Measurements from ENCODE around the gene IRF2BP2.
"Not testable (repeated sequence)": the region's sequence is repeated elsewhere in the genome, so short reads cannot be mapped to it uniquely, and the experiment has no call there.

Gene IRF2BP2

DNA sequence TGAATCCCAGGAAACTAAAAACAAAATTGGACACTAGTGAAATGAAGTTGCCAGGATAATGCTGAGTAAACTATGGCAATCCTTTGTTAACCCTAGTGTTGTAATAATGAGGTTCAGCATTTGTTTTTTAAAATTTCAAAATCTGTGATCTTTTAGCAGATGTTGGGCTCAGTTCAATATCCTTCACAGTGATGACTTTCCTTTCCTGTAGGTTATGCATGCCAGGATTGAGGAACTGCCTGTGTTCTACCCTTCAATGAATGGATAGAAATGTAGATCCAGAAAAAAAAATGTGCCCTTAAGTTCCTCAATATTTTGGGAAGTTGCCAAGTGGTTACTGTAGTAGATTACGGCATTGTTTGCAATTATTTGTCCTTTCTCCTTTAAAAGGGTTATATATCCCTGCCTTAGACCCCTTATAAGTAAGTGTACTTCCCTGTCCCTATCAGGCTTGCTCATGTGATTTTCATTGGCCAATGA lies 35.5 kb upstream of the IRF2BP2 start:
- ATAC-seq (replicated peaks; ENCODE audit: extremely low read depth, poor library complexity, severe bottlenecking) (no peak), DNase-seq (ENCODE audit: low spot score in 2 of 2) (no peak)
- Mint-ChIP-seq H3K27me3 (no peaks in the 10 kb centered on the region), H3K4me3 (no peak overlapping the region), H3K4me1 (no peaks in the 10 kb centered on the region), H3K36me3 (ENCODE audit: insufficient read depth) (peaks cover 1% of the 10 kb centered on the region), H3K9me3 (no peaks in the 10 kb centered on the region), H3K27ac (ENCODE audit: low read depth) (no peak overlapping the region)

DNA sequence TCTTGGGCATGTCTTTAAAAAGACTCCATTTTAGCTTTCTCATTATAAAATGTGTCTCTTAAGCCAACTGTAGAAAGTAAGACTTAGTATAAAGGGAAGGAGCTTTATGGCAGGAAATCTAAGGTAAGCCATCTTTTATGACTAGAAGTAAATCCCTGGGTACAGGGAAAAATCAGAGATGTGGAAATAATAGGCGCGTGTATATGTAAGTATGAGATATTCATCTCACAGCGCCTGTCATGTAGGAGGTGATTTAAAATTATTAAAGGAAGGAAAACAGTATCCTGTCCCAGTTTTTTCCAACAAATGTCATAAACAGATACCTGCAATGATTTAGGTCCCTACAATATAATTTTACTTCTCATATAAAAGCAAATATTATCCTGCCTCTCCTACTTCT lies 35.0 kb upstream of the IRF2BP2 start:
- no peak overlapping the region for H3K4me3 Mint-ChIP-seq
- no peak overlapping the region for H3K27ac Mint-ChIP-seq (ENCODE audit: low read depth)
- no peaks in the 10 kb centered on the region for H3K4me1 Mint-ChIP-seq
- DNase-seq (ENCODE audit: low spot score in 2 of 2) (no peak), ATAC-seq (replicated peaks; ENCODE audit: extremely low read depth, poor library complexity, severe bottlenecking) (no peak)
- peaks cover 1% of the 10 kb centered on the region for H3K36me3 Mint-ChIP-seq (ENCODE audit: insufficient read depth)
- H3K9me3 Mint-ChIP-seq: no peaks in the 10 kb centered on the region
- no peaks in the 10 kb centered on the region for H3K27me3 Mint-ChIP-seq

DNA sequence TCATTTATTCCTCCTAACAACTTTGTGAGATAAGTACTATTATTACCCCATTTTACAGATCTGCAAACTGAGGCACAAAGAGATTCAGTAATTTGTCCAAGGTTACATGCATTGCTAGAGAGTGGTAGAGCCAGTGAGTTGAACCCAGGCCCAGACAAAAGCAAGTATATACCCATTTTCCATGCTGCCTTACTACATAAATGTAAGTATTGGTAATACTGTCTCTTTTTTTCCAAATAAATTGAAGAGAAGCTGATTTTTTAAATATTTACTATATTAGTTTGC lies 33.8 kb upstream of the IRF2BP2 start:
- DNase-seq (ENCODE audit: low spot score in 2 of 2) (no peak), ATAC-seq (replicated peaks; ENCODE audit: extremely low read depth, poor library complexity, severe bottlenecking) (no peak)
- H3K36me3 Mint-ChIP-seq (ENCODE audit: insufficient read depth): peaks cover 1% of the 10 kb centered on the region
- no peaks in the 10 kb centered on the region for H3K4me1 Mint-ChIP-seq
- no peak overlapping the region for H3K4me3 Mint-ChIP-seq
- no peaks in the 10 kb centered on the region for H3K27me3 Mint-ChIP-seq
- H3K27ac Mint-ChIP-seq (ENCODE audit: low read depth): no peak overlapping the region
- no peaks in the 10 kb centered on the region for H3K9me3 Mint-ChIP-seq

DNA sequence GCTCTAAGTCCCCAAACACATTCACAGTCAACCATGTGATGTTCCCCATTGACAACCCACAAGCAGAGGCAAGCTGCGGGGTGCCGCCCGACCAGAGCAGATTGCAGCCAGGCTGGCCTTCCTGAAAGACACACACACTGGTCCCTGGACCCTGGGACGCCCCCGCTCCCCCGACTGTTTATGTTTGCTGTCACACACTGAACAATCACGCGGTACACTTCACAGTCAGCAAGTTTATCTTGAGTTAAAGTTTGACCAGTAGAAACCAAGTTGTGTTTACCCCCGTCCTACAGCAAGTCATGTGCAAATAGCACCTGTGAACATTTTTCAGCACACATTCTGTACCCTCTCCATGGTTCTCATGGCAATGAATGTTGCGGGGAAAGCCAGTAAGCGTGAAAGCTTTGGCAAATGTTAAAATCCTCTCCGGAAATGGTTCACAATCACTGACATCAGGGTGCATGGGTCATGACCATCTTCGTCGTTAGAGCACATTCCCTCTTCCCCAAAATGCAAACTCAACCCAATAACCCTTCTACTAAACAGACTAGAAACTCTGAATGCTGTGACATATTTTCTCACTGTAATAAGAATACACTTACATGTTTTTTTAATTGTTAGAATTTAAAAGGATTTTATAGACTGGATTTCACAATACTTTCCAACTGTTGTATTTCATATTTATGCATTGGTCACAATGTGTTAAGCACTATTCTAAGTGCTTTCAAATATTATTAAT lies 33.3 kb upstream of the IRF2BP2 start:
- no peak overlapping the region for H3K27ac Mint-ChIP-seq (ENCODE audit: low read depth)
- H3K4me1 Mint-ChIP-seq: no peaks in the 10 kb centered on the region
- DNase-seq (ENCODE audit: low spot score in 2 of 2) (no peak), ATAC-seq (replicated peaks; ENCODE audit: extremely low read depth, poor library complexity, severe bottlenecking) (no peak)
- no peak overlapping the region for H3K4me3 Mint-ChIP-seq
- H3K9me3 Mint-ChIP-seq: no peaks in the 10 kb centered on the region
- H3K27me3 Mint-ChIP-seq: no peaks in the 10 kb centered on the region
- H3K36me3 Mint-ChIP-seq (ENCODE audit: insufficient read depth): peaks cover 1% of the 10 kb centered on the region

DNA sequence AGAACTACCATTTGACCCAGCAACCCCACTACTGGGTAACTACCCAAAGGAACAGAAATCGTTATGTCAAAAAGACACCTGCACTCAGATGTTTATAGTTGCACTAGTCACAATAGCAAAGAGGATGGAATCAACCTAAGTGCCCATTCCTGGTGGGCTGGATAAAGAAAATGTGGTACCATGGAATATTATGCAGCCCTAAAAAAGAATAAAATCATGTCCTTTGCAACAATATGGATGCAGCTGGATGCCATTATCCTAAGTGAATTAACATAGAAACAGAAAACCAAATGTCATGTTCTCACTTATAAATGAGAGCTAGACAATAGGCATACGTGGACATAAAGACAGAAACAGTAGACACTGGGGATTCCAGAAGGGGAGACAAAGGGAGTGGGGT lies 32.5 kb upstream of the IRF2BP2 start:
- no peaks in the 10 kb centered on the region for H3K27me3 Mint-ChIP-seq
- ATAC-seq (replicated peaks; ENCODE audit: extremely low read depth, poor library complexity, severe bottlenecking) (no peak), DNase-seq (ENCODE audit: low spot score in 2 of 2) (no peak)
- H3K9me3 Mint-ChIP-seq: no peaks in the 10 kb centered on the region
- H3K36me3 Mint-ChIP-seq (ENCODE audit: insufficient read depth): peaks cover 1% of the 10 kb centered on the region
- H3K4me3 Mint-ChIP-seq: no peak overlapping the region
- no peak overlapping the region for H3K27ac Mint-ChIP-seq (ENCODE audit: low read depth)
- H3K4me1 Mint-ChIP-seq: no peaks in the 10 kb centered on the region

DNA sequence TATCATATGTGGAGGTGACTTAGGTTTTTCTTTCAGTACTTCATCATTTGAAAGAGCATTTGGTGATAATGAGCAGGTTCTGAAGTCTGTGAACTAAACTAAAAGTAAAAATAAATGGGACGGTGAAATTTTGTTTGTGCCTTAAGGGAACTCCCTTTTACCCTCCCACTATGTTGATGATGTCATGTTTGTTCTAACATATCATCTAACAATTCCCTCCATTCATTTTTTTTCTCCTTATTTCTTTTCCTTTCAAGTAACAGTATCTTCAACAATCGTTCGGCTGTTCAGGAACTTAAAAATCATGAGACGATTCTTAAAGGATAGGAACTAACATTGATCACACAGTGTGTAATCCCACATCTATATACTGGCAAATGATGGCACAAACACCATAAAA lies 30.0 kb upstream of the IRF2BP2 start:
- no peaks in the 10 kb centered on the region for H3K4me1 Mint-ChIP-seq
- no peaks in the 10 kb centered on the region for H3K9me3 Mint-ChIP-seq
- no peaks in the 10 kb centered on the region for H3K27me3 Mint-ChIP-seq
- no peak overlapping the region for H3K4me3 Mint-ChIP-seq
- no peaks in the 10 kb centered on the region for H3K36me3 Mint-ChIP-seq (ENCODE audit: insufficient read depth)
- DNase-seq (ENCODE audit: low spot score in 2 of 2) (no peak), ATAC-seq (replicated peaks; ENCODE audit: extremely low read depth, poor library complexity, severe bottlenecking) (no peak)
- H3K27ac Mint-ChIP-seq (ENCODE audit: low read depth): no peak overlapping the region

DNA sequence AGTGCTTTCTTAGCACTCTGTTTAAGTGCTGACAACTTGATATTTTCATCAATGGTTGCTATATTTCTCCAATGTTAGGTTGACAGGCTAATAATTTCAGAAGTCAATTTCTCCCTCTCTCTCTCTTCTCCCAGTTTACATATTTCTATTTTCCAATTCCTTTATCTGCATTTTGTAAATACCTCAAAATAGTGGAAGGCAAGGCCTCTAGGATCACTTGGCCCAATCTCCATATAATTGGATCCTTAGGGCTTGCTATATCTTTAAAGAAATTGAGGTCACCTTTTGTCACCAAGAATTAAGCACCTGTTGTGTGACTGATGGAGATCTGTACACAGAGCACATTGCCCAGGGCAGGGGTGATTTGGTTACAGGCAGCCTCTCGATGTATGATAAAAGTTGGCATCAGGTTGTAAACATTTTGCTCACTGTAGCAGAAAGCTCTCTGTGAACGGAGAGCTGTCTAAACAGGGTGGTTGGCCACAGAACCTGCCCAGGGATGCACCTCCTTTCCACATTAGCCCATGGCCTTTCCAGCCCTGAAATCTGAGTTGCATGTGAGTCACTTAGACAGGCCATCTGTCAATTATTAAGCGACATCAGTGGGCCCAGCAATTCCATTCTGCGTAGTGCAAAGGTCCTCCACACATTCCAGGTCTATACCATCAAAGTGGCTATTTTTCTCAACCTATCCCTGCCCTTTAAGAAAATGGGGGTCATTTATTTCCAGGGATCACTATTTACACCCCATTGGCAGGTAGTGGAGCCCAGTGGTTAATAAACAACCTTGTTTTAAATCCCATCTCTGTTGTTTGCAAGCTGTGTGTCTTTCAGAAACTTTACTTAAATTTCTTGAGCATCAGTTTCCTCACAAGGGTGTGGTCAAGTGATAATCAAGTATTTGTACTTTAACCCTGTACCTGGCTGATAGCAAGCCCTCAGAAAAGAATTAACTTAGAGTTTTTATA lies 29.1 kb upstream of the IRF2BP2 start:
- Mint-ChIP-seq H3K4me1 (no peaks in the 10 kb centered on the region), H3K36me3 (ENCODE audit: insufficient read depth) (no peaks in the 10 kb centered on the region), H3K4me3 (no peak overlapping the region), H3K9me3 (no peaks in the 10 kb centered on the region), H3K27ac (ENCODE audit: low read depth) (no peak overlapping the region), H3K27me3 (no peaks in the 10 kb centered on the region)
- DNase-seq (ENCODE audit: low spot score in 2 of 2) (no peak), ATAC-seq (replicated peaks; ENCODE audit: extremely low read depth, poor library complexity, severe bottlenecking) (no peak)

DNA sequence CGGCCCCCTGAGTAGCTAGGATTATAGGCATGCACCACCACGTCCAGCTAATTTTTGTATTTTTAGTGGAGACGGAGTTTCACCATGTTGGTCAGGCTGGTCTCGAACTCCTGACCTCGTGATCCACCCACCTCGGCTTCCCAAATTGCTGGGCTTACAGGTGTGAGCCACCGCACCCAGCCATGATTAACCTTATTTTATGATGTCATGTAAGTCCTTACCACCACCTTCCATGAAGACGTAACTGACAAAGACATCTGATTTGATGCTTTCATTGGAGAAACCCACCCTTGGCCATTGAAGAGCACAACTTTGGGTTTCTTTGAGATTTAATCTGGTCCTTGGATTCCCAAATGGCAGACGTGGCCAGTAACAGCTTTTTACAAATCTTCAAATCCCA lies 24.9 kb upstream of the IRF2BP2 start:
- H3K27ac Mint-ChIP-seq (ENCODE audit: low read depth); H3K4me1 Mint-ChIP-seq; H3K27me3 Mint-ChIP-seq; H3K4me3 Mint-ChIP-seq; H3K36me3 Mint-ChIP-seq (ENCODE audit: insufficient read depth); ATAC-seq (replicated peaks; ENCODE audit: extremely low read depth, poor library complexity, severe bottlenecking); DNase-seq (ENCODE audit: low spot score in 2 of 2); H3K9me3 Mint-ChIP-seq: not testable (repeated sequence)

DNA sequence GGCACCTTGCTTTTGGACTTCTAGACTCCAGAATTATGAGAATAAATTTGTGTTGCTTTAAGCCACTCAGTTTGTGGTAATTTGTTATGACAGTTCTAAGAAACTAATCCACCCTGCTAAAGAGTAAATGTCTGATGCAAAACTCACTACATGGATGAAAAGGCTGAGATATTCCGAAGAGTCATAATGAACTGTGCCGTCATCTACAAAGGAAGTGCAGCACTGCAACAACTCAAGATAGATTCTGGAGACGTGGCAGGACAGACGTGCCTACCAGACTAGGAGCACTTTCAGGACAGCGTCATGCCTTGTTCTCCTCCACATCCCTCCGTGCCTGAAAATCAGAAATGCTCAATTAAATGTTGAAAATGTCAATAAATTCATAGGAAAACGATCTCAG lies 24.4 kb upstream of the IRF2BP2 start:
- Mint-ChIP-seq H3K4me3 (no peak overlapping the region), H3K27me3 (peaks cover 9% of the 10 kb centered on the region), H3K36me3 (ENCODE audit: insufficient read depth) (no peaks in the 10 kb centered on the region), H3K9me3 (no peaks in the 10 kb centered on the region), H3K27ac (ENCODE audit: low read depth) (no peak overlapping the region), H3K4me1 (no peaks in the 10 kb centered on the region)
- DNase-seq (ENCODE audit: low spot score in 2 of 2) (no peak), ATAC-seq (replicated peaks; ENCODE audit: extremely low read depth, poor library complexity, severe bottlenecking) (no peak)

DNA sequence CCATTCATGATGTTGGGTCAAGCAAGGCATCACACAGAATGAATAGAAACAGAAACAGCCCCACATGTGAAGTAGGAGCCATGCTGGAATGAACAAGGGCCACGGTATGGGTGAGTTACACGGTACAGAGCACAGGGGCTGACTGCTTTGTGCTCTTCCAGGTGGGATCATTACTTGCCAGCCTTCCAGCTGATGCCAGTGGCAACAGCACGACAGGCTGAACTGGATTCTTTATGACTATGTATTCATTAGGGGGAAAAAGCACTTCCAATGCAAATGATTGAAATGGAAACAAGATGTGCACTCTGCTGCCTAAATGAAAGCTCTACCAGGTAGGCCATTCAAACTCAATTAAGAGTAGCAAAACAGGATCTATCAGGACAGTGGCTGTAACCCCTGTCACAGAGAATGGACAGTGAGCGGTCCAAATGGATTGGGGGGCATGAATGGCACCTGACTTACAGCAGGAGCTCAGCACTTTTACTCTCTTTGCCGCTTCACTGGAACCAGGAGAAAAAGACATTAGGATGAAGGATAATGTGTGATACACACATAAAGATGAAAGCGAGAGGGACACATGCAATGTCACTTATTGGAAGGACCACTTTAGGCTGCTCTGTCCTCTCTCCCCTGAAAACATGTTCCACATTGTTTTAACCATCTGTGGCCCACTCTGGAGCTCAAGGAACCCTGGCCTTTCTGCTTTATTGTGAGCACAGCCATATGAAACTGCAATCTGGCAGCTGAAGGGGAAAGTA lies 23.4 kb upstream of the IRF2BP2 start:
- Mint-ChIP-seq H3K4me1 (no peaks in the 10 kb centered on the region), H3K36me3 (ENCODE audit: insufficient read depth) (no peaks in the 10 kb centered on the region), H3K4me3 (no peak overlapping the region), H3K27me3 (peaks cover 9% of the 10 kb centered on the region), H3K9me3 (no peaks in the 10 kb centered on the region), H3K27ac (ENCODE audit: low read depth) (no peak overlapping the region)
- no peak for ATAC-seq (replicated peaks; ENCODE audit: extremely low read depth, poor library complexity, severe bottlenecking)
- DNase-seq (ENCODE audit: low spot score in 2 of 2): no peak

DNA sequence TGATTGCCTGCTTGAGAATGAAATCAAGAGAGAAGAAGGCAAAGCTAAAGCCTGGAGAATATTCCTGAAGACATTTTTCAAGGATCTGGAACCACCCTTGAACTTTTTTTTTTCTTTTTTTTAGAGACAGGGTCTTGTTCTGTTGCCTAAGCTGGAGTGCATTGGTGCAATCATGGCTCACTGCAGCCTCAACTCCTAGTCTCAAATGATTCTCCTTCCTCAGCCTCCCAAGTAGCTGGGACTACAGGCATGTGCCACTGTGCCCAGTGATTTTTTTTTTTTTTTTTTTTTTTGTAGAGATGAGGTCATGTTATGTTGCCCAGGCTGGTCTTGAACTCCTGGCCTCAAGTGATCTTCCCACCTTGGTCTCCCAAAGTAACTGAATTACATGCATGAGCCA lies 22.2 kb upstream of the IRF2BP2 start:
- no peak overlapping the region for H3K4me3 Mint-ChIP-seq
- no peaks in the 10 kb centered on the region for H3K9me3 Mint-ChIP-seq
- ATAC-seq (replicated peaks; ENCODE audit: extremely low read depth, poor library complexity, severe bottlenecking) (no peak), DNase-seq (ENCODE audit: low spot score in 2 of 2) (no peak)
- H3K36me3 Mint-ChIP-seq (ENCODE audit: insufficient read depth): no peaks in the 10 kb centered on the region
- H3K4me1 Mint-ChIP-seq: no peaks in the 10 kb centered on the region
- H3K27ac Mint-ChIP-seq (ENCODE audit: low read depth): no peak overlapping the region
- H3K27me3 Mint-ChIP-seq: peaks cover 9% of the 10 kb centered on the region

DNA sequence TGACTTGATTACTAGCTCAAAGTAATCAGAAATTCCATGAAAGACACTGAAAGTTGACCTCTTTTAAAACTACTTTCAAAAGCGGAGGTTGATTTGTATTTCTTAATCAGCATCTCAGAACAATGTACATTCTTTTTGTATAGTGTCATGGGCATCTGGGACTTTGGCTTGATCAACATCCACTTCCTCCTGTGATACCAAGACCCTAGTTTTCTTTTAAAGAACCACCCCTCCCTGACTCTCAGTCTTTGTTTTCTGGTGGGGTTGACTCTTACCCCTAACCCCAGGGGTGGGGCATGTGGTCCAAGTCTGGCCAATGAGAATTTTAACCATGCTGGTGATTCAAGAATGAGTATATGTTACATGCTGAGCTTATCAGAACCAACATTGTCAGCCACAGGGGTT lies 21.7 kb upstream of the IRF2BP2 start:
- Mint-ChIP-seq H3K9me3 (no peaks in the 10 kb centered on the region), H3K4me1 (no peaks in the 10 kb centered on the region), H3K36me3 (ENCODE audit: insufficient read depth) (no peaks in the 10 kb centered on the region), H3K27me3 (peaks cover 9% of the 10 kb centered on the region), H3K27ac (ENCODE audit: low read depth) (no peak overlapping the region), H3K4me3 (no peak overlapping the region)
- DNase-seq (ENCODE audit: low spot score in 2 of 2) (no peak), ATAC-seq (replicated peaks; ENCODE audit: extremely low read depth, poor library complexity, severe bottlenecking) (no peak)
